IPS-18c (cell line): ENCODE data around the gene WDR62.
"Not testable (repeated sequence)": the region's sequence is repeated elsewhere in the genome, so short reads cannot be mapped to it uniquely, and the experiment has no call there.

Experiments used
- H3K4me3 ChIP-seq: 2 replicates; pipeline ENCODE4 v1.7.0; 2013; ENCODE audit warnings: low read depth, mild to moderate bottlenecking, low read length, moderate library complexity; ENCODE audit not compliant: insufficient read depth
- H3K9me3 ChIP-seq: one replicate; pipeline ENCODE4 v1.6.1; 2013; ENCODE audit warnings: mild to moderate bottlenecking, low read length, moderate library complexity; ENCODE audit not compliant: control insufficient read depth, insufficient read depth

The WDR62 gene

GRCh38 chr19:36030264-36031148 lies 24.2 kb upstream of the WDR62 start:
- no peak overlapping the region for H3K4me3 ChIP-seq
- H3K9me3 ChIP-seq, result no peaks in the 10 kb centered on the region

GRCh38 chr19:36031308-36031707 lies 23.4 kb upstream of the WDR62 start:
- H3K9me3 ChIP-seq, result no peaks in the 10 kb centered on the region
- H3K4me3 ChIP-seq, result no peak overlapping the region

GRCh38 chr19:36032251-36033104 lies 22.2 kb upstream of the WDR62 start, which contains the start of gene CLIP3:
Gene CLIP3 (minus strand): TSS chr19:36032873. CDS start chr19:36032357, 516 bp downstream.
- Histone ChIP-seq H3K4me3 (peak within 1 kb of the TSS; percentile 87), H3K9me3 (no peaks in the 10 kb centered on the region)

DNA sequence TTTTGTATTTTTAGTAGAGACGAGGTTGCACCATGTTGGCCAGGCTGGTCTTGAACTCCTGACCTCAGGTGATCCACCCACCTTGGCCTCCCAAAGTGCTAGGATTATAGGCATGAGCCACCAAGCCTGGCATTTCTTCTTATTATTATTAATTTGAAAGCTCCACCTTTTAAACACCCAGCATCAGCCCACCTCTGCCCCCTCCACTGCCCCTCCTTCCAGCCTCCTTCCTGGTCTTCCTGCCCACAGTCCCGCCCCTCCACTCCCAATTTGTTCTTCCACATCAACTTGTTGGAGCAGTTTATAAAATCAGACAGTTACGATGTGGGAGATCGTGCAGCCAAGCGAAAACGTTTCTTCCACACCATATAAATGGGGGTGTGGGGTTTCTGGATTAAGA lies 14.2 kb upstream of the WDR62 start:
- H3K9me3 ChIP-seq, result peaks cover 2% of the 10 kb centered on the region
- H3K4me3 ChIP-seq, result no peak overlapping the region

DNA sequence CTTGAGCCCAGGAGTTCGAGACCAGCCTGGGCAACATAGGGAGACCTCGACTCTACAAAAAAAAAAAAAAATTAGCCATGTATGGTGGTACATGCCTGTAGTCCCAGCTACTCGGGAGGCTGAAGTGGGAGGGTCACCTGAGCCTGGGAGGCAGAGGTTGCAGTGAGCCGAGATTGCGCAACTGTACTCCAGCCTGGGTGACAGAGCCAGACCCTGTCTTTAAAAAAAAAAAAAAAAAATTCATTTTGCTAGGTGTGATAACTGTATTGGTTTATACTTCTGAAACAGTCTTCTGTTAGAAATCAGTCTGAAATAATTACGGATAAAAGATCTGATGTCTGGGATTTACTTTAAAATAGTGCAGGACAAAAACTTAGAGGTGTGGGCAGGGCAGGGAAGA lies 13.6 kb upstream of the WDR62 start:
- H3K9me3 ChIP-seq, result not testable (repeated sequence)

DNA sequence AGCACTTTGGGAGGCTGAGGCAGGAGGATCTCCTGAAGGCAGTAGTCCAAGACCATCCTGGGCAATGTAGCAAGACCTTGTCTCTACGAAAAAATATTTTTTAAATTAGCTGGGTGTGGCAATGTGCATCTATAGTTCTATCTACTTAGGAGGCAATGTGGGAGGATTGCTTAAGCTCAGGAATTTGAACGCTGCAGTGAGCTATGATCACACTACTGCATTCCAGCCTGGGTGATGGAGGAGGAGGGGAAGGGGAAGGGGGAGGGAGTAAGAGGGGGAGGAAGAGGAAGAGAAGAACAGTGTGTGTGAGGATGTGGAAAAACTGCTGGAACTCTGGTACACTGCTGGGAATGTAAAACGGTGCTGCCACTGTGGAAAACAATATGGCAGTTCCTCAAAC lies 12.9 kb upstream of the WDR62 start:
- Histone ChIP-seq H3K4me3 (no peak overlapping the region), H3K9me3 (peaks cover 3% of the 10 kb centered on the region)

More for the DNA sequence above, 13.6 kb upstream of the WDR62 start:
- H3K4me3 ChIP-seq, result not testable (repeated sequence)

- Histone ChIP-seq H3K9me3 (peaks cover 3% of the 10 kb centered on the region), H3K4me3 (no peak overlapping the region)
Observed at GRCh38 chr19:36043952-36044351, 10.7 kb upstream of the WDR62 start.

DNA sequence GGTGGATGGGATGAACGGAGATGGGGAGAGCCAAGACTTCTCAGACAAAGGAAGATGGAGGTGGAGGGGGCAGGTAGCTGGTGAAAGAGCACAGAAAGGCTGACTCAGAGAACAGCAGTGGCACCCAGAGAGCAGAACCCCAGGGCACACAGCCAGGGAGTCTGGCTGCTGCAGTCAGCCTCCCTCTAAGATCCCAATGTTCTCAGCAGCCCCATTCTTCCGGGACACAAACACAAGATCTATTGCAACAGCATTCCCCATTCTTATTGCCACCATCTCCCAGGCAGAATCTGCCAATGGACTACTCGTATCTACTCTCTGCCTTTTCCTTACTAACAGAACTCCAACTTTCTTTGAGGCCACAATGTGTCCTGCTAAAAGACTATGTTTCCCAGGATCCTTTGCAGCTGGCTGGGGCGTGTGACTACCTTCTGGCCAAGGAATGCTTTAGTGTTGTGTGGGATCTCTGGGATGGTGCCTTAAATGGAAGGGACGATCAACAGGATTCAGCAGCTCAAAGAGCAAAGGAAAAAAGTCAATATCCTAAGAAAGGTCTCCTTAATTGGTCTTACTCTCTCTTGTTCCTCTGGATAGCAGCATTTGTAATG lies 8.2 kb upstream of the WDR62 start:
- H3K9me3 ChIP-seq, result peaks cover 3% of the 10 kb centered on the region
- no peak overlapping the region for H3K4me3 ChIP-seq

GRCh38 chr19:36047835-36048234 lies 6.9 kb upstream of the WDR62 start:
- Histone ChIP-seq H3K4me3 (no peak overlapping the region), H3K9me3 (peaks cover 3% of the 10 kb centered on the region)

GRCh38 chr19:36049080-36049698 lies 5.5 kb upstream of the WDR62 start:
- Histone ChIP-seq H3K4me3 (no peak overlapping the region), H3K9me3 (peaks cover 3% of the 10 kb centered on the region)

DNA sequence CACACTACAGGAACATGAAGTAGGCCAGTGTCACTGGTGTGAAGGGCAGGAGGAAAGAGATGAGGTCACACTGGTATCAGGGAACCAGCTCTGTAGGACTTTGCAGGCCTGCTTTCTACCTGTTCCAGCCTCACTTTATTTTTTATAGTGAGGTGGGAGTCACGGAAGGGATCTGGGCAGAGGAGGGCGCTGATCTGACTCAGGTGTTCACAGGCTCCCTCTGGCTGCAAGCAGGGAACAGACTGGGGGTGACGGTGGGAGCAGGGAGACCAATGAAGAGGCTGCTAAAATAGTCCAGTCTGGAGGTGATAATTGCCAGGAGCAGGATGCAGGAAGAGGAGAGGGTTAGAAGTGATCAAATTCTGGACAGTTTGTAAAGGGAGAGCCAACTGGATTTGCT lies 3.5 kb upstream of the WDR62 start:
- no peaks in the 10 kb centered on the region for H3K9me3 ChIP-seq
- H3K4me3 ChIP-seq, result no peak overlapping the region

DNA sequence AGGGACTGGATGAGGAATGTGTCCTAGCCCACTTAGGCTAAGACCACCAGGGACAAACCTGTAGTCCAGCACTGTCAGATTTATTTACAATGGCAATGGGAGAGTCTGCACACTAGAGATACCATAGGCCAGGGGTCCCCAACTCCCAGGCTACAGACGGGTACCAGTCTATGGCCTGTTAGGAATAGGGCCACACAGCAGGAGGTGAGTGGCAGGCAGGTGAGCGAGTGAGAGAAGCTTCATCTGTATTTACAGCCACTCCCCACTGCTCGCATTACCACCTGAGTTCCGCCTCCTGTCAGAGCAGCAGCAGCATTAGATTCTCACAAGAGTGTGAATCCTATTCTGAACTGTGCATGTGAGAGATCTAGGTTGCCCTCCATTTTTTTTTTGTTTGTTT lies 3.1 kb upstream of the WDR62 start:
- H3K9me3 ChIP-seq, result no peaks in the 10 kb centered on the region
- no peak overlapping the region for H3K4me3 ChIP-seq

DNA sequence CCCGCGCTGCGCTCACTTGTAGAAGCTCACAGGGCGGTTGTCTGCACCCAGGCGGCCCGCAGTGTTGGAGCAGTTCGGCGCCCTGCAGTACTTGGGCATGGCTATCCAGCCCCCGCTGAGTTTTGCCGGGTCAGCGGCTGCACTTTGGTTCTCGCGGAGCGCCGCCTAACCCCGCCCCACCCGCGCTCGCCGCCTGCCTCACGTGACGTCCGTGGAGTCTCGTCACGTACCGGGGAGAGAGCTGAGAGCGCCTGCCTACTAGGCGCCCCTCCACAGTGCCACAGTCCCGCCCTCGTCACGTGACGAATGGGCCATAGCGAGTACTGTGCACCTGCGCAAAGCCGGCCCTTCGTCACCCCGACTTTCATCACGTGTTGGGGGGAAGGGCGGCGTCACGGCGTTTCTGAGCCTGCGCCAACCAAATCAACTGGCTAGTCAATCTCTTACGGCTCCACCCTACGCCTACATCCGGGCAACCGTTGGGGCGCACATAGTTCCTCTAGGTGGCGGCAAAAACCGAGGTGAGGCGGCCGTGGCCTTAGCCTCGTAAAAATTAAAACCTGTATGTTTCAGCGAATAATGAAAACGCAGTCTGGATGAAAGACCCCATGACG lies 471 bp upstream of the WDR62 start, which contains the start of gene THAP8:
TSS of gene THAP8 (minus strand) at position 167 of the 614 bp plus-strand sequence. CDS start at position 99, 68 bp downstream.
- peak within 1 kb of the TSS; percentile 91 for H3K4me3 ChIP-seq
- H3K9me3 ChIP-seq, result no peaks in the 10 kb centered on the region

GRCh38 chr19:36058481-36059179 lies 3.9 kb downstream of the WDR62 start:
- no peak overlapping the region for H3K4me3 ChIP-seq

DNA sequence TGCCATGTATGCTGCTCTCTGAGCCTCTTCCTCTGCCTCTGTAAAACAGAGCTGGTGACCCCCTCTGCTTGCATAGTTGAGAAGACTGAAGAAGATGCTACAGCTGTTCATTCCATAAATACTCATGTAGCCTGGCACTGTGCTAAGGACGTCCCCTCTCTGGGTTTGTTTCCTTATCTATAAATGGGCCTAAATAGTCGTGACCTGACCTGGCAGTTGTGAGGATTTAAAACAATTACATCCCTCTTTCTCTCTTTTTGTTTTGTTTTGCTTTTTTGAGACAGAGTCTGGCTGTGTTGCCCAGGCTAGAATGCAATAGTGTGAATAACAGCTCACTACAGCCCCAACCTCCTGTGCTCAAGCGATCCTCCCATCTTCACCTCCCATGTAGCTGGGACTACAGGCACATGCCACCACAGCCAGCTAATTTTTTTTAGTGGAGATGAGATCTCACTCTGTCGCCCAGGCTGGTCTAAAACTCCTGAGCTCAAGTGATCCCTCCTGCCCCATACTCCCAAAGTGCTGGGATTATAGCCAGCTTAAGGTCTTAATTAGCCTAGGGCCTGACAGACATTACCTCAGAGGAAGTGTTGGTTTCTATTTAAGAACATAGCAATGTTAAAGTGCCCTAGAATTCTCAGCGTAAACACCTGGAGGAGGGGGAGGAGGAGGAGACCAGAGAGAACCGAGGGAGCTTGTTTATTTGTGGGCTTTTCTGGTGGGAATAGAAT lies 4.6 kb downstream of the WDR62 start:
- Histone ChIP-seq H3K9me3 (no peaks in the 10 kb centered on the region), H3K4me3 (no peak overlapping the region)

More at GRCh38 chr19:36058481-36059179, 3.9 kb downstream of the WDR62 start:
- no peaks in the 10 kb centered on the region for H3K9me3 ChIP-seq

GRCh38 chr19:36060430-36060829 lies 5.7 kb downstream of the WDR62 start:
- H3K9me3 ChIP-seq, result no peaks in the 10 kb centered on the region
- H3K4me3 ChIP-seq, result no peak overlapping the region
